Upper lobe of left lung (tissue), 4 donors: ENCODE measurements around the gene HAUS6.

Source experiments
- CTCF ChIP-seq, 6 experiments: fragments of 450-650 bp in 4 of 6; fragments of 200-600 bp in 2 of 6; sonication (generic) in 2 of 6; IDR thresholded peaks; one replicate each; pipeline ENCODE4 v1.5.1; 2016 to 2019; ENCODE audit warnings: antibody characterized with exemption in 6 of 6
- EP300 ChIP-seq, 4 donors: sonication (generic); formaldehyde crosslinking; IDR thresholded peaks; one replicate each; pipeline ENCODE4 v1.5.1; 2017; ENCODE audit warnings: antibody characterized with exemption in 4 of 4, control low read depth in 2 of 4
- POLR2A ChIP-seq, 4 donors: fragments of 450-650 bp; IDR thresholded peaks; one replicate each; pipeline ENCODE4 v1.5.1; 2016 to 2017; ENCODE audit warnings: antibody characterized with exemption in 4 of 4, mild to moderate bottlenecking in 2 of 4
- POLR2AphosphoS5 ChIP-seq, 2 donors: sonication (generic); formaldehyde crosslinking; IDR thresholded peaks; one replicate each; pipeline ENCODE4 v1.5.1; 2017; ENCODE audit warnings: antibody characterized with exemption in 2 of 2

- TF ChIP-seq POLR2A (IDR thresholded peaks at IDR 0.05), result no peak
- no peak for TF ChIP-seq CTCF (IDR thresholded peaks at IDR 0.05)
- TF ChIP-seq EP300 (IDR thresholded peaks at IDR 0.05), result no peak
- TF ChIP-seq POLR2AphosphoS5 (IDR thresholded peaks at IDR 0.05), result no peak
Measured at GRCh38 chr9:19113964-19114679, 11.4 kb upstream of the HAUS6 start.
